ENCODE data around the gene DLG2. TPM values are rescaled to one million over a fixed set of nuclear protein-coding genes. Genes with fewer than 3 reads are reported as not detected.

The DLG2 gene
- total RNA-seq, 4 donors from 2014 or later = 6.5 to 14.6 (median 7.2) TPM

Small RNAs within 50 kb of the gene (small RNA-seq; reads per million reads assigned to genes)
- gene RF02112 (not detected), gene RF02113 (not detected), gene RNU6-1292P (not detected)

Other genes with a start within 250 kb of the DLG2 start
- 10 to 100 TPM; 39.4 to 55.9 (median 46.4) TPM for gene TMEM126B, start 1.2 kb upstream of the DLG2 start, total RNA-seq
- 10 to 100 TPM in 3 of 4 donors, 1 to 10 TPM in 1; 9.8 to 33.6 (median 28.5) TPM for gene TMEM126A, start 20.6 kb upstream of the DLG2 start, total RNA-seq
- gene CREBZF, start 37.8 kb upstream of the DLG2 start, total RNA-seq = 10 to 100 TPM; 81.3 to 98.4 (median 92.5) TPM
- gene CCDC89, start 58.9 kb upstream of the DLG2 start, total RNA-seq = 1 to 10 TPM in 3 of 4 donors, under 1 TPM in 1; 0.44 to 4.1 (median 2.2) TPM
- gene SYTL2, start 183.8 kb upstream of the DLG2 start, total RNA-seq = 10 to 100 TPM; 21.9 to 71.2 (median 28.8) TPM
- not detected for gene CCDC83, start 228.0 kb upstream of the DLG2 start, total RNA-seq

Measured in tibial nerve (tissue), 4 donors.